HG03521 (cell line): ENCODE results near the gene PATE3.

Experiments used
- ATAC-seq: cut with Tn5 transposase; IDR thresholded peaks from one replicate; pipeline ENCODE4 v1.9.1; 2021; ENCODE audit warnings: mild to moderate bottlenecking, moderate library complexity; ENCODE audit not compliant: unreplicated experiment

The PATE3 gene

GRCh38 chr11:125835748-125836147 is 47.8 kb downstream of the PATE3 start:
- no peak for ATAC-seq
